ENCODE results near the gene ZP1. TPM values are rescaled to one million over a fixed set of nuclear protein-coding genes. Genes with fewer than 3 reads are reported as not detected.

Gene ZP1
- total and polyA plus RNA-seq, 5 experiments from 2014 or later = not detected

GRCh38 chr11:60857378-60858232, 9.7 kb upstream of the ZP1 start:
- H3K4me1 Mint-ChIP-seq = peaks cover 19 to 52% (median 43%) of the 10 kb centered on the region in 4 donors
- H3K27me3 Mint-ChIP-seq = no peaks in the 10 kb centered on the region
- DNase-seq (no peak), ATAC-seq (no peak)
- H3K4me3 Mint-ChIP-seq = peak overlapping the region in 3 of 10 donors; percentile 3 to 51 (median 42)
- POLR2A ChIA-PET = interaction anchor here (0.7 kb wide), 1 partner anchor 12 kb away, joined by 3 read pairs; no protein-coding TSS in a partner anchor
- H3K36me3 Mint-ChIP-seq = no peaks in the 10 kb centered on the region
- H3K27ac Mint-ChIP-seq = peak overlapping the region in 9 of 10 donors; percentile 5 to 79 (median 32)
- H3K9me3 Mint-ChIP-seq = no peaks in the 10 kb centered on the region

- Mint-ChIP-seq H3K27ac (peak overlapping the region; percentile 44 to 87 (median 82)), H3K27me3 (no peaks in the 10 kb centered on the region), H3K36me3 (no peaks in the 10 kb centered on the region), H3K4me1 (peaks cover 19 to 52% (median 43%) of the 10 kb centered on the region in 4 donors), H3K4me3 (peak overlapping the region in 9 of 10 donors; percentile 22 to 73 (median 42)), H3K9me3 (no peaks in the 10 kb centered on the region)
- no peak for DNase-seq
- POLR2A ChIA-PET = no interaction called here
- ATAC-seq = no peak
These were observed 9.1 kb upstream of the ZP1 start for GRCh38 chr11:60858236-60858635.

- DNase-seq (peak in 2 of 10 donors; percentile 25 to 35), ATAC-seq (peak; percentile 77 to 83)
These were observed 8.4 kb upstream of the ZP1 start for GRCh38 chr11:60858731-60859464.

GRCh38 chr11:60859616-60860250, 7.6 kb upstream of the ZP1 start:
- ATAC-seq (no peak), DNase-seq (no peak)
- Mint-ChIP-seq H3K4me1 (peaks cover 22 to 52% (median 42%) of the 10 kb centered on the region in 4 donors), H3K36me3 (no peaks in the 10 kb centered on the region), H3K9me3 (no peaks in the 10 kb centered on the region), H3K27ac (peak overlapping the region in 8 of 10 donors; percentile 10 to 82 (median 65)), H3K4me3 (peak overlapping the region in 3 of 10 donors; percentile 22 to 51 (median 26)), H3K27me3 (no peaks in the 10 kb centered on the region)
- POLR2A ChIA-PET = no interaction called here

More at GRCh38 chr11:60858731-60859464, 8.4 kb upstream of the ZP1 start:
- Mint-ChIP-seq H3K27me3 (no peaks in the 10 kb centered on the region), H3K4me3 (peak overlapping the region in 8 of 10 donors; percentile 37 to 73 (median 52)), H3K9me3 (no peaks in the 10 kb centered on the region), H3K36me3 (no peaks in the 10 kb centered on the region), H3K4me1 (peaks cover 19 to 52% (median 43%) of the 10 kb centered on the region in 4 donors), H3K27ac (peak overlapping the region; percentile 44 to 87 (median 82))
- POLR2A ChIA-PET = no interaction called here

- DNase-seq (no peak), ATAC-seq (no peak)
- no peaks in the 10 kb centered on the region for H3K27me3 Mint-ChIP-seq
- POLR2A ChIA-PET = interaction anchor here (0.7 to 1.0 kb wide), 2 partner anchors 20 to 309 kb away, joined by 3 read pairs; no protein-coding TSS in a partner anchor
- no peaks in the 10 kb centered on the region for H3K9me3 Mint-ChIP-seq
- H3K36me3 Mint-ChIP-seq = no peaks in the 10 kb centered on the region
- H3K27ac Mint-ChIP-seq = peak overlapping the region in 2 of 10 donors; percentile 6 to 65
- peaks cover 17 to 47% (median 31%) of the 10 kb centered on the region in 4 donors for H3K4me1 Mint-ChIP-seq
- H3K4me3 Mint-ChIP-seq = no peak overlapping the region
These were observed 6.4 kb upstream of the ZP1 start for GRCh38 chr11:60860943-60861342.

- POLR2A ChIA-PET = no interaction called here
- H3K27me3 Mint-ChIP-seq = no peaks in the 10 kb centered on the region
- no peak for DNase-seq
- H3K4me3 Mint-ChIP-seq = no peak overlapping the region
- peaks cover 17 to 37% (median 24%) of the 10 kb centered on the region in 4 donors for H3K4me1 Mint-ChIP-seq
- no peaks in the 10 kb centered on the region for H3K36me3 Mint-ChIP-seq
- H3K9me3 Mint-ChIP-seq = no peaks in the 10 kb centered on the region
- peak overlapping the region in 1 of 10 donors; percentile 2 for H3K27ac Mint-ChIP-seq
- ATAC-seq = no peak
These were observed 5.2 kb upstream of the ZP1 start for GRCh38 chr11:60862171-60862570.

- Mint-ChIP-seq H3K36me3 (no peaks in the 10 kb centered on the region), H3K4me3 (no peak overlapping the region), H3K9me3 (no peaks in the 10 kb centered on the region), H3K27me3 (peaks cover 0 to 2% (median 0%) of the 10 kb centered on the region in 5 donors), H3K4me1 (peaks cover 9 to 26% (median 15%) of the 10 kb centered on the region in 4 donors), H3K27ac (peak overlapping the region in 3 of 10 donors; percentile 7 to 57 (median 26))
- no peak for DNase-seq
- POLR2A ChIA-PET = no interaction called here
- no peak for ATAC-seq
These were observed 3.5 kb upstream of the ZP1 start for GRCh38 chr11:60863550-60864521.

GRCh38 chr11:60864856-60865513, 2.4 kb upstream of the ZP1 start:
- Mint-ChIP-seq H3K4me1 (peaks cover 5 to 21% (median 14%) of the 10 kb centered on the region in 4 donors), H3K36me3 (no peaks in the 10 kb centered on the region), H3K27me3 (peaks cover 0 to 6% (median 0%) of the 10 kb centered on the region in 5 donors), H3K9me3 (no peaks in the 10 kb centered on the region), H3K4me3 (no peak overlapping the region), H3K27ac (peak overlapping the region in 1 of 10 donors; percentile 26)
- ATAC-seq (no peak), DNase-seq (no peak)
- POLR2A ChIA-PET = no interaction called here

GRCh38 chr11:60867871-60868681, 734 bp downstream of the ZP1 start:
- Mint-ChIP-seq H3K27ac (peak overlapping the region in 3 of 10 donors; percentile 36 to 66 (median 37)), H3K9me3 (no peaks in the 10 kb centered on the region), H3K4me1 (peaks cover 14 to 46% (median 41%) of the 10 kb centered on the region in 4 donors), H3K4me3 (no peak overlapping the region), H3K36me3 (no peaks in the 10 kb centered on the region), H3K27me3 (peaks cover 0 to 6% (median 0%) of the 10 kb centered on the region in 5 donors)
- DNase-seq (no peak), ATAC-seq (no peak)
- POLR2A ChIA-PET = interaction anchor here (0.7 to 1.2 kb wide), 4 partner anchors 20 to 52 kb away, joined by 3 to 5 read pairs (median 3); partner anchors contain the start of gene PRPF19

- Mint-ChIP-seq H3K27ac (peak overlapping the region in 6 of 10 donors; percentile 36 to 88 (median 60)), H3K36me3 (no peaks in the 10 kb centered on the region), H3K4me1 (peaks cover 16 to 48% (median 47%) of the 10 kb centered on the region in 4 donors), H3K4me3 (no peak overlapping the region), H3K27me3 (peaks cover 0 to 6% (median 0%) of the 10 kb centered on the region in 5 donors), H3K9me3 (no peaks in the 10 kb centered on the region)
- ATAC-seq (no peak), DNase-seq (no peak)
- POLR2A ChIA-PET = interaction anchor here (1.1 kb wide), 1 partner anchor 21 kb away, joined by 3 read pairs; no protein-coding TSS in a partner anchor
These were observed 1.5 kb downstream of the ZP1 start for GRCh38 chr11:60868682-60869450.

All from naive thymus-derived CD8-positive, alpha-beta T cell (primary cell).